T-cell (primary cell): Measurements from ENCODE around the gene TPPP. TPM values are rescaled to one million over a fixed set of nuclear protein-coding genes. Genes with fewer than 3 reads are reported as not detected.
"Not testable (repeated sequence)": the region's sequence is repeated elsewhere in the genome, so short reads cannot be mapped to it uniquely, and the experiment has no call there.

Experiments used
- ATAC-seq, 4 experiments: fragments of 200-7000 bp in 3 of 4; fragments of 150-1000 bp in 1 of 4; cut with Tn5 transposase; replicated peaks in 1 of 4; 1 replicate in 3 of 4; 2 replicates in 1 of 4; pipeline ENCODE4 v1.10.0; 2021; ENCODE audit warnings: moderate library complexity in 3 of 4, mild to moderate bottlenecking in 2 of 4, moderate number of reproducible peaks in 1 of 4
- CTCF ChIA-PET, 2 donors: fragments of 300-600 bp; sonication (Branson Sonifier 250); formaldehyde crosslinking; loops; one replicate each; lab custom pipeline; 2022; ENCODE audit warnings: antibody characterized with exemption in 2 of 2; lab: Charles Lee
- POLR2A ChIA-PET, 2 donors: fragments of 300-600 bp; sonication (Branson Sonifier 250); formaldehyde crosslinking; loops; one replicate each; lab custom pipeline; 2022; ENCODE audit warnings: antibody characterized with exemption in 2 of 2; lab: Charles Lee
- DNase-seq, 35 experiments: peaks; one replicate each; pipeline versions ENCODE4 v3.0.0 to v3.0.0-alpha.2; 2013 to 2023
- H3K27ac ChIP-seq: one replicate; pipeline ENCODE4 v1.5.1; 2013; ENCODE audit warnings: low read length
- H3K27me3 ChIP-seq, 2 experiments: replicated peaks in 1 of 2; 1 replicate in 1 of 2; 2 replicates in 1 of 2; pipeline versions ENCODE4 v1.6.1 to v1.7.0; 2013; ENCODE audit warnings: low read length in 1 of 2, mixed read lengths in 1 of 2; ENCODE audit not compliant: control insufficient read depth in 2 of 2, insufficient read depth in 2 of 2; ENCODE audit errors: extremely low read depth in 1 of 2
- H3K36me3 ChIP-seq, 2 donors: 1 replicate in 1 of 2; 2 replicates in 1 of 2; pipeline versions ENCODE4 v1.6.1 to v1.7.0; 2013; ENCODE audit warnings: low read length in 1 of 2; ENCODE audit not compliant: control insufficient read depth in 2 of 2, insufficient read depth in 1 of 2; ENCODE audit errors: extremely low read depth in 1 of 2
- H3K4me1 ChIP-seq, 2 experiments: 1 replicate in 1 of 2; 2 replicates in 1 of 2; pipeline versions ENCODE4 v1.6.1 to v1.7.0; 2013; ENCODE audit warnings: low read length in 2 of 2, mixed read lengths in 1 of 2; ENCODE audit not compliant: insufficient read depth in 2 of 2, control insufficient read depth in 1 of 2; ENCODE audit errors: extremely low read depth in 1 of 2
- H3K4me3 ChIP-seq, 2 donors: 1 replicate in 1 of 2; 2 replicates in 1 of 2; pipeline versions ENCODE4 v1.5.1 to v1.7.0; 2013; ENCODE audit warnings: mild to moderate bottlenecking in 2 of 2, low read length in 1 of 2, moderate library complexity in 1 of 2; ENCODE audit not compliant: control insufficient read depth in 1 of 2; ENCODE audit errors: extremely low read depth in 1 of 2
- H3K9me3 ChIP-seq: 2 replicates; pipeline ENCODE4 v1.7.0; 2013
- H3K27ac Mint-ChIP-seq, 2 donors: one replicate each; pipeline ENCODE4 v1.8.0; 2020 to 2021; ENCODE audit warnings: mild to moderate bottlenecking in 2 of 2, mixed read lengths in 2 of 2
- H3K27me3 Mint-ChIP-seq, 2 donors: one replicate each; pipeline ENCODE4 v1.8.0; 2021 to 2022; ENCODE audit warnings: mixed read lengths in 2 of 2
- H3K36me3 Mint-ChIP-seq: one replicate; pipeline ENCODE4 v1.8.0; 2021; ENCODE audit warnings: mixed read lengths
- H3K4me1 Mint-ChIP-seq, 3 donors: one replicate each; pipeline ENCODE4 v1.8.0; 2020 to 2022; ENCODE audit warnings: mixed read lengths in 3 of 3, mild to moderate bottlenecking in 1 of 3
- H3K4me3 Mint-ChIP-seq, 3 donors: one replicate each; pipeline ENCODE4 v1.8.0; 2020 to 2022; ENCODE audit warnings: mild to moderate bottlenecking in 3 of 3, mixed read lengths in 3 of 3, moderate library complexity in 3 of 3
- H3K9me3 Mint-ChIP-seq, 3 donors: one replicate each; pipeline ENCODE4 v1.8.0; 2020 to 2022; ENCODE audit warnings: mixed read lengths in 3 of 3
- WGBS: methylation state at CpG from one replicate; pipeline ENCODE4 v1.1.5; 2013; ENCODE audit warnings: missing lambda C conversion rate; ENCODE audit not compliant: insufficient coverage; 5-methylcytosine and 5-hydroxymethylcytosine counted together
- total RNA-seq, 35 experiments: library from RNA in 6 of 35; stranded (reverse) in 6 of 35; fragments of 120-200 nt in 1 of 35; gene quantifications; one replicate each; pipeline versions ENCODE4 v1.2.1 to v1.2.4 and lab custom pipeline; 2013 to 2026

The TPPP gene
- total RNA-seq: 1 to 10 TPM in 3 of 5 donors, under 1 TPM in 2; 0.73 to 8.2 (median 1.1) TPM
- 1.1 TPM for total RNA-seq (2013)
- 0.27 to 62.7 (median 7.3) reads per million in 29 experiments for total RNA-seq (lab: John Stamatoyannopoulos, UW)

GRCh38 chr5:693271-694041 lies at the start of gene TPPP:
TSS of gene TPPP (minus strand) at chr5:693352. CDS start at chr5:678060, 15,292 bp downstream.
- H3K36me3 Mint-ChIP-seq, H3K9me3 Mint-ChIP-seq, H3K27me3 Mint-ChIP-seq, H3K27ac Mint-ChIP-seq, H3K4me1 Mint-ChIP-seq, H3K36me3 ChIP-seq, H3K27ac ChIP-seq, CTCF ChIA-PET, H3K27me3 ChIP-seq, H3K9me3 ChIP-seq: not testable (repeated sequence)
- ATAC-seq: peak; percentile 86 to 89 (median 86)
- H3K4me3 Mint-ChIP-seq: peak within 1 kb of the TSS; percentile 28 to 65 (median 51)
- POLR2A ChIA-PET: interaction anchor here in 1 of 2 donors (0.6 kb wide), 1 partner anchor 412 kb away, joined by 5 read pairs; no protein-coding TSS in a partner anchor
- under 1% methylated on average over 50 of the region's 109 CpGs for WGBS
- peak; percentile 38 to 85 (median 63) for DNase-seq
- Histone ChIP-seq H3K4me3 (peak within 1 kb of the TSS; percentile 38 to 51), H3K4me1 (peaks cover 0 to 15% of the 10 kb centered on the region in 2 experiments)

GRCh38 chr5:742276-742675 lies 49.1 kb upstream of the TPPP start:
- ATAC-seq, POLR2A ChIA-PET, H3K4me3 ChIP-seq, CTCF ChIA-PET, H3K27me3 ChIP-seq, H3K27ac Mint-ChIP-seq, H3K9me3 Mint-ChIP-seq, H3K9me3 ChIP-seq, H3K36me3 Mint-ChIP-seq, H3K27me3 Mint-ChIP-seq, H3K4me3 Mint-ChIP-seq, H3K4me1 ChIP-seq, H3K36me3 ChIP-seq, H3K27ac ChIP-seq, DNase-seq: not testable (repeated sequence)
- peaks cover 0 to 11% (median 10%) of the 10 kb centered on the region in 3 donors for H3K4me1 Mint-ChIP-seq
- WGBS: 75% methylated on average over 2 of the region's 6 CpGs

GRCh38 chr5:734145-734544 lies 41.0 kb upstream of the TPPP start:
- H3K4me3 ChIP-seq, H3K4me1 Mint-ChIP-seq, H3K4me1 ChIP-seq, H3K9me3 Mint-ChIP-seq, H3K9me3 ChIP-seq, H3K27ac ChIP-seq, CTCF ChIA-PET, ATAC-seq, H3K27ac Mint-ChIP-seq, H3K4me3 Mint-ChIP-seq, DNase-seq, H3K36me3 ChIP-seq, POLR2A ChIA-PET: not testable (repeated sequence)
- H3K27me3 ChIP-seq: peaks cover 0 to 16% of the 10 kb centered on the region in 2 experiments
- Mint-ChIP-seq H3K27me3 (peaks cover 0 to 22% of the 10 kb centered on the region in 2 donors), H3K36me3 (peaks cover 13% of the 10 kb centered on the region)
- no CpG with 5 or more reads among the region's 1 CpG for WGBS

- POLR2A ChIA-PET, H3K27ac Mint-ChIP-seq: not testable (repeated sequence)
- H3K36me3 Mint-ChIP-seq: peaks cover 13% of the 10 kb centered on the region
Observed at GRCh38 chr5:732754-733454, 39.8 kb upstream of the TPPP start.

GRCh38 chr5:729225-729624 lies 36.1 kb upstream of the TPPP start:
- H3K9me3 Mint-ChIP-seq, DNase-seq, H3K27ac Mint-ChIP-seq, H3K4me1 ChIP-seq, H3K9me3 ChIP-seq, H3K36me3 ChIP-seq, H3K4me3 ChIP-seq, POLR2A ChIA-PET, H3K4me3 Mint-ChIP-seq, CTCF ChIA-PET, H3K4me1 Mint-ChIP-seq, H3K27ac ChIP-seq, ATAC-seq: not testable (repeated sequence)
- Mint-ChIP-seq H3K27me3 (peaks cover 3 to 21% of the 10 kb centered on the region in 2 donors), H3K36me3 (peaks cover 13% of the 10 kb centered on the region)
- no CpG with 5 or more reads among the region's 7 CpGs for WGBS
- peaks cover 0 to 16% of the 10 kb centered on the region in 2 experiments for H3K27me3 ChIP-seq

More at GRCh38 chr5:732754-733454, 39.8 kb upstream of the TPPP start:
- peaks cover 0 to 24% of the 10 kb centered on the region in 2 donors for H3K27me3 Mint-ChIP-seq
- H3K27ac ChIP-seq, CTCF ChIA-PET, H3K4me3 Mint-ChIP-seq, H3K4me1 ChIP-seq, H3K4me3 ChIP-seq, H3K9me3 ChIP-seq, DNase-seq, ATAC-seq, H3K36me3 ChIP-seq, H3K9me3 Mint-ChIP-seq, H3K4me1 Mint-ChIP-seq: not testable (repeated sequence)
- WGBS: 58% methylated on average over 4 of the region's 10 CpGs
- H3K27me3 ChIP-seq: peaks cover 0 to 16% of the 10 kb centered on the region in 2 experiments

GRCh38 chr5:727087-727486 lies 33.9 kb upstream of the TPPP start:
- ATAC-seq, CTCF ChIA-PET, H3K36me3 ChIP-seq, H3K4me1 Mint-ChIP-seq, H3K4me3 Mint-ChIP-seq, H3K9me3 Mint-ChIP-seq, H3K27ac Mint-ChIP-seq, H3K27ac ChIP-seq, H3K4me3 ChIP-seq, H3K27me3 ChIP-seq, POLR2A ChIA-PET, DNase-seq, H3K9me3 ChIP-seq, H3K4me1 ChIP-seq: not testable (repeated sequence)
- WGBS: no CpG with 5 or more reads among the region's 9 CpGs
- H3K36me3 Mint-ChIP-seq: peaks cover 12% of the 10 kb centered on the region
- H3K27me3 Mint-ChIP-seq: peaks cover 3 to 15% of the 10 kb centered on the region in 2 donors
